Measurements from ENCODE around the gene MMP27. TPM values are rescaled to one million over a fixed set of nuclear protein-coding genes. Genes with fewer than 3 reads are reported as not detected.
"Not testable (repeated sequence)": the region's sequence is repeated elsewhere in the genome, so short reads cannot be mapped to it uniquely, and the experiment has no call there.

MMP27 gene
- total RNA-seq, 1 experiment from 2014 or later, result not detected

DNA sequence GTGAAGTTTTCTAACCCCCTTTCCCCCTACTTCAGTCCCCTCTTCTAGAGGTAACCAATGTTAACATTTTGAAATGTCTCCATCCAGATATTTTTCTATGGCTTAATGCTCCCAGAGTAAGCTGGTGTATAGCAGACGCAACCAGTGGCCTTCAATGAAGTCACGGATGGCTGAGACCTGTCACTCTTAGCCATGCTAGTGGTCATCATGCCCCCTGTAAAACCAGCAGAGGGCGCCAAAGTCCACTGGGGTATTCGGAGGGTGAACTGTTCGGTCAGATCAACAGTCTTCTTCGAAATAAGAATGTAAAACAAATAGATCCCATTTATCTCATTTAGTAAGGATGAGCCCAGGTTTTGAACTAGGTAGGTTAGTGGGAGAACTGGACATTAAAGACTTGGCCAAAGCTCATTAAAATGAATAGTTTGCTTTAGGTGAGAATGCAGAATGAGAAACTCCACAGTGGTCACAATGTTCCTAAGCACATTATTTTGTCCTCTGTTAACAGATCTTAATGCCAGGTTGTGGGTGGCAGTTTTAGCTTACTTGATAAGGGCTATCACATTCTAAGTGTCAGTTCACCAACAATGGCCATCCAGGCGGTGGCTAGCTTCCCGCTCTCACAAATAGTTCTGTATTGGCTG, 27.8 kb upstream of the MMP27 start:
- TF ChIP-seq, protein P1, sequence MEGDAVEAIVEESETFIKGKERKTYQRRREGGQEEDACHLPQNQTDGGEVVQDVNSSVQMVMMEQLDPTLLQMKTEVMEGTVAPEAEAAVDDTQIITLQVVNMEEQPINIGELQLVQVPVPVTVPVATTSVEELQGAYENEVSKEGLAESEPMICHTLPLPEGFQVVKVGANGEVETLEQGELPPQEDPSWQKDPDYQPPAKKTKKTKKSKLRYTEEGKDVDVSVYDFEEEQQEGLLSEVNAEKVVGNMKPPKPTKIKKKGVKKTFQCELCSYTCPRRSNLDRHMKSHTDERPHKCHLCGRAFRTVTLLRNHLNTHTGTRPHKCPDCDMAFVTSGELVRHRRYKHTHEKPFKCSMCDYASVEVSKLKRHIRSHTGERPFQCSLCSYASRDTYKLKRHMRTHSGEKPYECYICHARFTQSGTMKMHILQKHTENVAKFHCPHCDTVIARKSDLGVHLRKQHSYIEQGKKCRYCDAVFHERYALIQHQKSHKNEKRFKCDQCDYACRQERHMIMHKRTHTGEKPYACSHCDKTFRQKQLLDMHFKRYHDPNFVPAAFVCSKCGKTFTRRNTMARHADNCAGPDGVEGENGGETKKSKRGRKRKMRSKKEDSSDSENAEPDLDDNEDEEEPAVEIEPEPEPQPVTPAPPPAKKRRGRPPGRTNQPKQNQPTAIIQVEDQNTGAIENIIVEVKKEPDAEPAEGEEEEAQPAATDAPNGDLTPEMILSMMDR (conservative IDR thresholded peaks at IDR 0.05), result peak; percentile 95

DNA sequence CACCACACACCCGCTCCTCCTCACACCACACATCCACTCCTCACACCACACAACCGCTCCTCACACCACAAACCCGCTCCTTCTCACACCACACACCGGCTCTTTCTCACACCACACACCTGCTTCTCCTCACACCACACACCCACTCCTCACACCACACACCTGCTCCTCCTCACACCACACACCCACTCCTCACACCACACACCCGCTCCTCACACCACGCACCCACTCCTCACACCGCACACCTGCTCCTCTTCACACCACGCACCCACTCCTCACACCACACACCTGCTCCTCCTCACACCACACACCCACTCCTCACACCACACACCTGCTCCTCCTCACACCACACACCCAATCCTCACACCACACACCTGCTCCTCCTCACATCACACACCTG, 25.4 kb upstream of the MMP27 start:
- H3K4me1 Mint-ChIP-seq; H3K18ac ChIP-seq (ENCODE audit: insufficient read length, low read depth, low read length); H4K5ac ChIP-seq (ENCODE audit: insufficient read length, low read depth, low read length); H2BK120ac ChIP-seq (ENCODE audit: low read depth, low read length, poor library complexity, severe bottlenecking); H2BK5ac ChIP-seq (ENCODE audit: insufficient read length, low read length); H4K8ac ChIP-seq (replicated peaks; ENCODE audit: insufficient read length, low read depth, low read length); H3K27ac Mint-ChIP-seq; H4K20me1 ChIP-seq (ENCODE audit: control insufficient read depth, insufficient read depth, insufficient read length); H3K56ac ChIP-seq (ENCODE audit: insufficient read length, low read depth, low read length); H3K27ac ChIP-seq (ENCODE audit: insufficient read length, low read depth, low read length); H3K23ac ChIP-seq (ENCODE audit: insufficient read length, low read depth, low read length); H3K27me3 ChIP-seq (ENCODE audit: insufficient read depth, low read length); H3K4me2 ChIP-seq (ENCODE audit: insufficient read depth, insufficient read length, low read length); H3K4me3 Mint-ChIP-seq; H2BK15ac ChIP-seq (ENCODE audit: low read depth, low read length); H3K9me3 ChIP-seq (ENCODE audit: control insufficient read depth, low read depth, low read length); H3K4me1 ChIP-seq (ENCODE audit: insufficient read depth, low read length); DNase-seq; H2AK5ac ChIP-seq (ENCODE audit: insufficient read length, low read length); H3K36me3 Mint-ChIP-seq (ENCODE audit: insufficient read depth in 1 of 3, low read depth in 3 of 3); H3K79me1 ChIP-seq (ENCODE audit: insufficient read depth, low read depth, low read length, poor library complexity, severe bottlenecking); H3K9ac ChIP-seq (ENCODE audit: extremely low read depth, insufficient read length, low read length); H3K4ac ChIP-seq (ENCODE audit: low read depth, low read length); H3K27me3 Mint-ChIP-seq (ENCODE audit: low read depth); H3K23me2 ChIP-seq (ENCODE audit: insufficient read length, low read depth, low read length, poor library complexity, severe bottlenecking); H3K79me2 ChIP-seq (ENCODE audit: insufficient read depth, low read length); H2BK20ac ChIP-seq (ENCODE audit: low read depth, low read length, poor library complexity, severe bottlenecking); H3T11ph ChIP-seq (ENCODE audit: low read length); H2AFZ ChIP-seq (ENCODE audit: low read length); H2BK12ac ChIP-seq (ENCODE audit: insufficient read length, low read depth, low read length); H4K91ac ChIP-seq (ENCODE audit: insufficient read length, low read depth, low read length); H3K9me3 Mint-ChIP-seq: not testable (repeated sequence)
- peak overlapping the region; percentile 0; the same call in 1 of the 2 replicates for H3K14ac ChIP-seq (ENCODE audit: insufficient read depth, low read length)
- WGBS (ENCODE audit: extremely low coverage, insufficient read length, low lambda C conversion rate), result 98% methylated on average over 5 of the region's 8 CpGs

More for the DNA sequence above, 27.8 kb upstream of the MMP27 start:
- Histone ChIP-seq H2AK5ac (ENCODE audit: insufficient read length, low read length) (no peak overlapping the region), H3T11ph (ENCODE audit: low read length) (no peak overlapping the region), H3K14ac (ENCODE audit: insufficient read depth, low read length) (no peak overlapping the region), H2BK5ac (ENCODE audit: insufficient read length, low read length) (no peak overlapping the region), H3K9ac (ENCODE audit: extremely low read depth, insufficient read length, low read length) (no peak overlapping the region), H3K23ac (ENCODE audit: insufficient read length, low read depth, low read length) (no peak overlapping the region), H2AFZ (ENCODE audit: low read length) (no peak overlapping the region), H2BK120ac (ENCODE audit: low read depth, low read length, poor library complexity, severe bottlenecking) (no peak overlapping the region), H2BK12ac (ENCODE audit: insufficient read length, low read depth, low read length) (no peak overlapping the region), H3K56ac (ENCODE audit: insufficient read length, low read depth, low read length) (no peak overlapping the region), H2BK15ac (ENCODE audit: low read depth, low read length) (no peak overlapping the region), H3K4me2 (ENCODE audit: insufficient read depth, insufficient read length, low read length) (no peak overlapping the region), H4K20me1 (ENCODE audit: control insufficient read depth, insufficient read depth, insufficient read length) (no peaks in the 10 kb centered on the region), H3K4ac (ENCODE audit: low read depth, low read length) (no peak overlapping the region), H4K5ac (ENCODE audit: insufficient read length, low read depth, low read length) (no peak overlapping the region), H4K91ac (ENCODE audit: insufficient read length, low read depth, low read length) (no peak overlapping the region), H3K4me1 (ENCODE audit: insufficient read depth, low read length) (no peaks in the 10 kb centered on the region), H3K27me3 (ENCODE audit: insufficient read depth, low read length) (no peaks in the 10 kb centered on the region), H3K79me1 (ENCODE audit: insufficient read depth, low read depth, low read length, poor library complexity, severe bottlenecking) (no peaks in the 10 kb centered on the region), H3K18ac (ENCODE audit: insufficient read length, low read depth, low read length) (no peak overlapping the region), H4K8ac (replicated peaks; ENCODE audit: insufficient read length, low read depth, low read length) (no peak overlapping the region), H3K27ac (ENCODE audit: insufficient read length, low read depth, low read length) (no peak overlapping the region), H3K9me3 (ENCODE audit: control insufficient read depth, low read depth, low read length) (no peaks in the 10 kb centered on the region), H2BK20ac (ENCODE audit: low read depth, low read length, poor library complexity, severe bottlenecking) (no peak overlapping the region), H3K23me2 (ENCODE audit: insufficient read length, low read depth, low read length, poor library complexity, severe bottlenecking) (no peaks in the 10 kb centered on the region), H3K79me2 (ENCODE audit: insufficient read depth, low read length) (no peaks in the 10 kb centered on the region)
- Mint-ChIP-seq H3K36me3 (ENCODE audit: insufficient read depth in 1 of 3, low read depth in 3 of 3) (no peaks in the 10 kb centered on the region), H3K27me3 (ENCODE audit: low read depth) (no peaks in the 10 kb centered on the region), H3K27ac (no peak overlapping the region), H3K9me3 (no peaks in the 10 kb centered on the region), H3K4me1 (peaks cover 0 to 3% of the 10 kb centered on the region in 2 experiments; a peak in 2 of 4 replicates), H3K4me3 (no peak overlapping the region)
- DNase-seq, result peak; percentile 79
- WGBS (ENCODE audit: extremely low coverage, insufficient read length, low lambda C conversion rate), result no CpG with 5 or more reads among the region's 8 CpGs
